NCI-H524 treated with DMSO at 0.1 percent for 48 hours (cell line): ENCODE measurements around the gene GRIP1.
A peak's percentile ranks its signal among the peaks of the same experiment; 100 is the strongest.

Source experiments
- DNase-seq: peaks from one replicate; lab custom pipeline; 2025; lab: John Stamatoyannopoulos, UW

Gene GRIP1

GRCh38 chr12:66678338-66679275 lies at the start of gene GRIP1:
Gene GRIP1, minus strand, starts transcription at chr12:66679076. Its CDS starts 172 bp downstream, at chr12:66678904.
- peak; percentile 6 for DNase-seq

- DNase-seq: no peak
These were observed 47.7 kb upstream of the GRIP1 start for GRCh38 chr12:66726556-66726955.

- no peak for DNase-seq
These were observed 46.2 kb upstream of the GRIP1 start for GRCh38 chr12:66725031-66725430.

GRCh38 chr12:66724616-66725015 lies 45.7 kb upstream of the GRIP1 start:
- DNase-seq: no peak

GRCh38 chr12:66724026-66724425 lies 45.1 kb upstream of the GRIP1 start:
- DNase-seq: no peak

- DNase-seq: no peak
These were observed 41.0 kb upstream of the GRIP1 start for GRCh38 chr12:66719862-66720261.

- DNase-seq: no peak
These were observed 38.3 kb upstream of the GRIP1 start for GRCh38 chr12:66717036-66717673.

- no peak for DNase-seq
These were observed 37.6 kb upstream of the GRIP1 start for GRCh38 chr12:66716522-66716921.

- no peak for DNase-seq
These were observed 35.8 kb upstream of the GRIP1 start for GRCh38 chr12:66714709-66715108.

GRCh38 chr12:66713984-66714383 lies 35.1 kb upstream of the GRIP1 start:
- DNase-seq: no peak

- DNase-seq: no peak
These were observed 31.0 kb upstream of the GRIP1 start for GRCh38 chr12:66709893-66710292.

GRCh38 chr12:66709457-66709773 lies 30.5 kb upstream of the GRIP1 start:
- DNase-seq: no peak

GRCh38 chr12:66708704-66709456 lies 30.0 kb upstream of the GRIP1 start:
- DNase-seq: no peak

GRCh38 chr12:66707002-66707697 lies 28.3 kb upstream of the GRIP1 start:
- DNase-seq: no peak

GRCh38 chr12:66699738-66700482 lies 21.0 kb upstream of the GRIP1 start:
- no peak for DNase-seq

GRCh38 chr12:66698558-66698957 lies 19.7 kb upstream of the GRIP1 start:
- no peak for DNase-seq

GRCh38 chr12:66697404-66697803 lies 18.5 kb upstream of the GRIP1 start:
- DNase-seq: no peak

- no peak for DNase-seq
These were observed 16.1 kb upstream of the GRIP1 start for GRCh38 chr12:66694666-66695613.

- DNase-seq: peak; percentile 5
These were observed 15.1 kb upstream of the GRIP1 start for GRCh38 chr12:66693901-66694513.

- no peak for DNase-seq
These were observed 14.1 kb upstream of the GRIP1 start for GRCh38 chr12:66692986-66693385.
